Endothelial cell of umbilical vein (primary cell): Measurements from ENCODE around the gene FAM181A.

ENCODE experiments used
- CTCF ChIP-seq, 2 donors: IDR thresholded peaks; 1 replicate in 1 of 2; 2 replicates in 1 of 2; pipeline ENCODE4 v1.5.1; 2011; ENCODE audit warnings: low read length in 2 of 2, mild to moderate bottlenecking in 2 of 2, moderate library complexity in 2 of 2, control low read depth in 1 of 2, inconsistent platforms in 1 of 2, low read depth in 1 of 2; ENCODE audit not compliant: insufficient read depth in 1 of 2; ENCODE audit errors: extremely low read depth in 1 of 2
- GATA2 ChIP-seq: IDR thresholded peaks from 2 replicates; pipeline ENCODE4 v1.7.0; 2011; ENCODE audit warnings: low read depth, mild to moderate bottlenecking, moderate library complexity, mixed read lengths, low read length; ENCODE audit not compliant: insufficient read length, insufficient read depth
- MYC ChIP-seq: IDR thresholded peaks from one replicate; pipeline ENCODE4 v1.6.1; 2011; ENCODE audit warnings: mild to moderate bottlenecking, low read depth, low read length
- POLR2A ChIP-seq: IDR thresholded peaks from 2 replicates; pipeline ENCODE4 v1.6.1; 2012; ENCODE audit warnings: low read depth, mild to moderate bottlenecking, control low read depth, low read length
- POLR2AphosphoS5 ChIP-seq: IDR thresholded peaks from 2 replicates; pipeline ENCODE4 v1.6.1; 2012; ENCODE audit warnings: low read depth, mild to moderate bottlenecking, control low read depth, low read length, moderate library complexity; ENCODE audit not compliant: insufficient read depth
- TF ChIP-seq, protein P1 (sequence below): IDR thresholded peaks from 2 replicates; pipeline ENCODE4 v1.6.1; 2011; ENCODE audit not compliant: insufficient read depth, insufficient read length

DNA sequence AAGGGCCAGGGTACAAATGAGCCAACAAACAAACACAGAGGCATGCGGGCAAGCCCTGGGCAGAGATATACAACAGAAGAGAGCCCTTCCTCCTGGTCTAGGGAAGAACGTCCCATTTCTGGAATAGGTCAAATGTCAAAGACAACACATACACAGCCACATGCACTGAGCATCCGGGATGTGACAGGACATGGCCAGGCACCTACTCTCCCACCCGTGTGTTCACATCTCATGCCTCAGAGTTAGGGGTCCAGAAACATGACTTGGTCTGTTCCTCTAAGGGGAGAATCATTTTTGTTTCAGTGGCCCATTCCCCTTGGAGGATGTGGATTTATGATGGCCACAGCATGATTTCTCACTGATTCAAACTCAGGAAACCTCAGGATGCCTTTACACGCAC, 50.0 kb downstream of the FAM181A start:
- TF ChIP-seq CTCF (IDR thresholded peaks at IDR 0.05; ENCODE audit: extremely low read depth in 1 of 2, insufficient read depth in 1 of 2, low read depth in 1 of 2, low read length in 2 of 2): no peak
- TF ChIP-seq POLR2AphosphoS5: no peak
- TF ChIP-seq POLR2A: no peak
- TF ChIP-seq, protein P1, sequence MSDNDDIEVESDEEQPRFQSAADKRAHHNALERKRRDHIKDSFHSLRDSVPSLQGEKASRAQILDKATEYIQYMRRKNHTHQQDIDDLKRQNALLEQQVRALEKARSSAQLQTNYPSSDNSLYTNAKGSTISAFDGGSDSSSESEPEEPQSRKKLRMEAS: no peak
- TF ChIP-seq MYC: no peak
- TF ChIP-seq GATA2: no peak
